Colonic mucosa (tissue), 4 donors: ENCODE results near the gene EXOC3L4. TPM values are rescaled to one million over a fixed set of nuclear protein-coding genes. Genes with fewer than 3 reads are reported as not detected.

Experiments used
- DNase-seq: peaks from one replicate; pipeline ENCODE4 v3.0.0-alpha.2; 2020
- H3K27ac ChIP-seq: fragments of 200-600 bp; one replicate; pipeline ENCODE4 v1.8.0; 2021
- H3K27me3 ChIP-seq: fragments of 200-600 bp; one replicate; pipeline ENCODE4 v1.8.0; 2021
- H3K36me3 ChIP-seq: fragments of 200-600 bp; one replicate; pipeline ENCODE4 v1.8.0; 2021
- H3K4me1 ChIP-seq: fragments of 200-600 bp; one replicate; pipeline ENCODE4 v1.8.0; 2021; ENCODE audit warnings: mild to moderate bottlenecking
- H3K4me3 ChIP-seq: fragments of 200-600 bp; one replicate; pipeline ENCODE4 v1.8.0; 2021
- H3K9ac ChIP-seq, 2 donors: one replicate each; pipeline ENCODE4 v1.7.0; 2013; ENCODE audit warnings: control low read depth in 2 of 2, low read depth in 2 of 2, low read length in 2 of 2
- H3K9me3 ChIP-seq: fragments of 200-600 bp; one replicate; pipeline ENCODE4 v1.8.0; 2021
- CTCF ChIP-seq: fragments of 200-600 bp; IDR thresholded peaks from one replicate; pipeline ENCODE4 v1.8.0; 2022; ENCODE audit warnings: antibody characterized with exemption, mild to moderate bottlenecking
- intact Hi-C: fragments of 100-400 bp; cut with DNase I; formaldehyde crosslinking; loops from one replicate; pipeline ENCODE4 v1.14.1; 2022
- total RNA-seq, 2 donors: library from RNA; stranded (reverse); fragmentation: NEBNext Ultra II Directional in 1 of 2; extraction: Animal tissue kit (Norgen Biotek cat#: 25700) in 1 of 2; gene quantifications; one replicate each; pipeline ENCODE4 v1.2.1, GENCODE V29; 2021
- donor health status: healthy.
- donor health status: DM: no; HTN: no; CAD: no.
- donor health status: DM: no; HTN: no; CAD: no.

The EXOC3L4 gene
- total RNA-seq, 2 donors from 2014 or later, result 11.3 to 15.6 TPM

DNA sequence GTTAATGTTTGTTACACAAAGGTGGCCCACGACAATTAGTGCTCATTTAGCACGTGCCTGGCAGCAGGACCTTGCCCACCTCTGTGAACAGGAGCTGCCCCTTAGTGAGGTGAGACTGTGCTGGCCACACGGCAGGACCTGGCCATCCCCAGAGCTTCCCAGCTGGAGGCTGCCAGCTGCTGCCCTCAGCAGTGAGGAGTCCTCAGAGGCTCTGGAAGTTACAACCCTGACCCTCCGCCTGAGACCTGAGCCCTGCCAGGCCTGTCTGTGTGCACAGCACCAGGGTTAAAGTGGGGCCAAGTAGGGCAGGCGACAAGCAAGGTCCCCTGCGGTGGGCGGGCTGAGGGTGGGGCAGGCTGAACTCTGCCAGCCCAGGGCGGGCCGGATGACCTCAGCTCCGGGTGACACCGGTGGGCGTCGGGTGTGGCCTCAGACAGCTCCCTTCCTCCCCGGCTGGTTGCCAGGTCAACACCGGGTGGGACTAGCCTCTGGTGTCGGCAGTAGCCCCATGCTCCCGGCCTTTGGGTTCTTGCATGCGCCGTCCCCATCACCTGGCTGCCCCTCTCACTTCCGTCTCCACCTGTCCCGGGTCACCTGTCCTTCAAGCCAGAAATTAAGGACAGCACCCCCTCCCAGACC lies 19.7 kb upstream of the EXOC3L4 start:
- H3K27me3 ChIP-seq, result no peaks in the 10 kb centered on the region
- no peaks in the 10 kb centered on the region for H3K36me3 ChIP-seq
- peaks cover 22% of the 10 kb centered on the region for H3K4me1 ChIP-seq
- no peaks in the 10 kb centered on the region for H3K9me3 ChIP-seq
- peak overlapping the region; percentile 40 for H3K4me3 ChIP-seq
- intact Hi-C loops, result loop anchor here (10.0 kb wide), 1 partner anchor 110 kb away; no protein-coding TSS in a partner anchor
- no peak for TF ChIP-seq CTCF
- H3K9ac ChIP-seq, result peak overlapping the region; percentile 46 to 67
- H3K27ac ChIP-seq, result no peak overlapping the region
- DNase-seq, result peak; percentile 79

DNA sequence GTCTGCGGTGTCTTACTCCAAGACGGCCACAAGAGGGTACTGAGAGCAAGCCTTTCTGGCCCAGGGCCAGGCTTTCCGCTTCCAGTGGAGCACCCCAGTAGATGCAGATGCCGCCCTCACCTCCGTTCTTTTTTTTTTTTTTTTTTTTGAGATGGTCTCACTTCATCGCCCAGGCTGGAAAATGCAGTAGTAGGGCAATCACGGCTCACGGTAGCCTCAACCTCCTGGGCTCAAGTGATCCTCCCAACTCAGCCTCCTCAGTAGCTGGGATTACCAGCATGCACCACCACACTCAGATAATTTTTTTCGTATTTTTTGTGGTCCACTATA lies 16.1 kb upstream of the EXOC3L4 start:
- H3K27ac ChIP-seq, result no peak overlapping the region
- H3K9me3 ChIP-seq, result no peaks in the 10 kb centered on the region
- H3K4me3 ChIP-seq, result no peak overlapping the region
- intact Hi-C loops, result loop anchor here (2.0 to 10.0 kb wide), 2 partner anchors 106 to 214 kb away; no protein-coding TSS in a partner anchor
- TF ChIP-seq CTCF, result peak; percentile 71
- no peaks in the 10 kb centered on the region for H3K36me3 ChIP-seq
- DNase-seq, result peak; percentile 84
- peaks cover 8% of the 10 kb centered on the region for H3K4me1 ChIP-seq
- no peak overlapping the region for H3K9ac ChIP-seq
- H3K27me3 ChIP-seq, result no peaks in the 10 kb centered on the region

GRCh38 chr14:103078860-103079587 lies 15.5 kb upstream of the EXOC3L4 start:
- H3K9ac ChIP-seq, result no peak overlapping the region
- DNase-seq, result peak; percentile 18
- no peak for TF ChIP-seq CTCF
- H3K36me3 ChIP-seq, result no peaks in the 10 kb centered on the region
- no peak overlapping the region for H3K27ac ChIP-seq
- no peaks in the 10 kb centered on the region for H3K9me3 ChIP-seq
- H3K4me1 ChIP-seq, result peaks cover 8% of the 10 kb centered on the region
- H3K4me3 ChIP-seq, result no peak overlapping the region
- intact Hi-C loops, result loop anchor here (2.0 to 10.0 kb wide), 2 partner anchors 106 to 214 kb away; no protein-coding TSS in a partner anchor
- peaks cover 2% of the 10 kb centered on the region for H3K27me3 ChIP-seq

- no peaks in the 10 kb centered on the region for H3K36me3 ChIP-seq
- no peaks in the 10 kb centered on the region for H3K4me1 ChIP-seq
- no peak overlapping the region for H3K9ac ChIP-seq
- no peak overlapping the region for H3K4me3 ChIP-seq
- H3K27me3 ChIP-seq, result peaks cover 19% of the 10 kb centered on the region
- intact Hi-C loops, result no loop called here
- DNase-seq, result no peak
- H3K9me3 ChIP-seq, result no peaks in the 10 kb centered on the region
- H3K27ac ChIP-seq, result no peak overlapping the region
- no peak for TF ChIP-seq CTCF
Observed at GRCh38 chr14:103081951-103082350, 12.6 kb upstream of the EXOC3L4 start.

DNA sequence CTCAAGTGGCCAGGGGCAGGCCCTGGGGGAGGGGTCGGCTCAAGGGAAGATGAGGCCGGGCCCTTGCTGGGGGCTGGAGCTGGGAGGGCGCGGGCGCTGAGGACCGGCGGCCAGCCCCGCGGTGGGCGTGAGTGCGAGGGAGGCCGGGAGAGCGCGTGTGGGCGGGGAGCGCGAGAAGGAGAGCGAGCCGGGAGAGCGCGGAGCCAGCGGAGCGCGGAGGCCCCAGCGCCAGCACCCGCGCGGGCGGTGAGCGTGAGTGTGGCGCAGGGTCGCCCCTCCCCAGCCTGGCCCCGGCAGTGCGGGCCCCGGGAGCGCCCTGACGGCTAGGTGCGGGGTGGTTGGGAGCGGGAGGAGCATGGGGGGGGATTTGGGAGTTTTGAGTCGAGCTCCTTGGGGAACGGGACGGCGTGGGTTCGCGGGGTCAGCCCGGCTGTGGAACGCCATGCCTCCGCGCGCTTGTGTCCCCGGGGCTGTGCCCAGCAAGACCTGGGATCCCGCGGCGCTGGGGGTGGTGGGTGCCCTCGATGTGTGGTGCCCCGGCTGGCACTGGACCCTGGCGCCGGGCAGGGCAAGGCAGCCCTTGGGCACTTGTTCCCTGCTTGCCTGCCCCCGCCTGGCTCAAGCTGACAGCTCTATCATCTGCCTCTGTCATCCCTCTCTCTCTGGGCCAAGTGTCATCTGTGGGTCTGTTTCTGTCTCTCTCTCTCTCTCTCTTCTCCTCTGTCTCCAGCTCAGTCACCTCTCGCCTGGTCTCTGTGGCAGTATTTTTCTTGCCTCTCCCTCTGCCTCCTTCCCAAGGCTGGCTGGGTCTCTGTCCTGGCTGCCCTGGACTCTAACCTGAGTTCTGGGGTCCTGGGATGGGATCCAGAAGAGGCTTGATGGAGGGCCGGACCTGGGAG lies 10.3 kb upstream of the EXOC3L4 start, which contains the start of gene LBHD2:
Gene LBHD2, plus strand, starts transcription at position 190 of the 899 bp plus-strand sequence. CDS start 1,803 bp downstream, outside the sequence.
- Histone ChIP-seq H3K27me3 (peaks cover 19% of the 10 kb centered on the region), H3K4me1 (no peaks in the 10 kb centered on the region), H3K36me3 (no peaks in the 10 kb centered on the region), H3K27ac (no peak within 1 kb of the TSS), H3K9me3 (no peaks in the 10 kb centered on the region), H3K4me3 (no peak within 1 kb of the TSS), H3K9ac (no peak within 1 kb of the TSS)
- no peak for TF ChIP-seq CTCF
- intact Hi-C loops, result no loop called here
- DNase-seq, result no peak
